Activated gamma-delta T cell treated with anti-CD3 and anti-CD28 coated beads, Interleukin-2, amount 50 U/mL, for 16 hours (primary cell): ENCODE measurements around the gene PRRC2B.

Experiments used
- DNase-seq: peaks from one replicate; pipeline ENCODE4 v3.0.0-alpha.2; 2020; ENCODE audit warnings: low read depth

PRRC2B gene

GRCh38 chr9:131409458-131409992 lies 15.6 kb downstream of the PRRC2B start:
- no peak for DNase-seq

- DNase-seq = no peak
Observed at GRCh38 chr9:131410044-131410491, 16.2 kb downstream of the PRRC2B start.

- DNase-seq = no peak
Observed at GRCh38 chr9:131411719-131412681, 18.1 kb downstream of the PRRC2B start.

GRCh38 chr9:131416509-131416908 lies 22.6 kb downstream of the PRRC2B start:
- DNase-seq = no peak

GRCh38 chr9:131417264-131418142 lies 23.6 kb downstream of the PRRC2B start:
- no peak for DNase-seq

GRCh38 chr9:131418143-131419025 lies 24.5 kb downstream of the PRRC2B start:
- no peak for DNase-seq

- no peak for DNase-seq
Observed at GRCh38 chr9:131419026-131419614, 25.2 kb downstream of the PRRC2B start.

- no peak for DNase-seq
Observed at GRCh38 chr9:131419716-131420115, 25.8 kb downstream of the PRRC2B start.

GRCh38 chr9:131420980-131421624 lies 27.2 kb downstream of the PRRC2B start:
- no peak for DNase-seq

- DNase-seq = no peak
Observed at GRCh38 chr9:131421691-131422090, 27.8 kb downstream of the PRRC2B start.

- no peak for DNase-seq
Observed at GRCh38 chr9:131422241-131422792, 28.4 kb downstream of the PRRC2B start.

GRCh38 chr9:131423171-131423581 lies 29.3 kb downstream of the PRRC2B start:
- no peak for DNase-seq

- no peak for DNase-seq
Observed at GRCh38 chr9:131426545-131426944, 32.7 kb downstream of the PRRC2B start.

GRCh38 chr9:131429121-131430012 lies 35.5 kb downstream of the PRRC2B start:
- no peak for DNase-seq

GRCh38 chr9:131432050-131432449 lies 38.2 kb downstream of the PRRC2B start:
- DNase-seq = no peak

- no peak for DNase-seq
Observed at GRCh38 chr9:131432597-131433301, 38.9 kb downstream of the PRRC2B start.

GRCh38 chr9:131433302-131433854 lies 39.5 kb downstream of the PRRC2B start:
- no peak for DNase-seq

- DNase-seq = no peak
Observed at GRCh38 chr9:131434673-131435072, 40.8 kb downstream of the PRRC2B start.
